ENCODE measurements around the gene SP8. TPM values are rescaled to one million over a fixed set of nuclear protein-coding genes. Genes with fewer than 3 reads are reported as not detected.

Gene SP8
- total RNA-seq, 4 donors from 2014 or later: 0.72 to 24.8 (median 5.5) TPM; not detected in 1

DNA sequence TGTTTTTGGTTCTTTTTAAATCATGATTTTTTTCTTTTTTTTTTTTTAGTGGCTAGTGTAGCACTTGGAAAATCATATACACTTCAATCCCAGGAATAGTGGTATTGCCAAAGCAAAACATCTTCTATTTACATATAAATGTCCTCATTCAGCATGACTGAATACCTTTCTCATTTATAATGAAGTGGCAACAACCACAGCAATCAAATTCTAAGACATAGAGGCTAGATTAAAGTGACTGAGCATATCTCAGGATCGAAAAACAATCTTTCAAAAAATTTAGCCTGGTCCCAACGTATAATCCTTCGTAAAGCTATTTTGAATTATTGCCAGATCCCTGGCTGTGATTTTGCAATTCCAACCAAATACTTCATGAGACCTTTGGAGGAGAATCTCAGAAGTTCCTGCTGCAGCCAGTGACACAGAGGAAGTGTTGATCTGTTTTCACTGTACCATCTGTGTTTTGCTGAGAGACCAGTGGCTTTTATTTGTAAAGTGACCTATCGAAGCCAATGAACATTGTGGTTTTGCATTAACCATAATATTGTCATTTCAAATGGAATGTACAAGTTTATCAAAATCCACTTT, 29.8 kb upstream of the SP8 start:
- no peaks in the 10 kb centered on the region for H3K36me3 ChIP-seq
- TF ChIP-seq, protein P1, sequence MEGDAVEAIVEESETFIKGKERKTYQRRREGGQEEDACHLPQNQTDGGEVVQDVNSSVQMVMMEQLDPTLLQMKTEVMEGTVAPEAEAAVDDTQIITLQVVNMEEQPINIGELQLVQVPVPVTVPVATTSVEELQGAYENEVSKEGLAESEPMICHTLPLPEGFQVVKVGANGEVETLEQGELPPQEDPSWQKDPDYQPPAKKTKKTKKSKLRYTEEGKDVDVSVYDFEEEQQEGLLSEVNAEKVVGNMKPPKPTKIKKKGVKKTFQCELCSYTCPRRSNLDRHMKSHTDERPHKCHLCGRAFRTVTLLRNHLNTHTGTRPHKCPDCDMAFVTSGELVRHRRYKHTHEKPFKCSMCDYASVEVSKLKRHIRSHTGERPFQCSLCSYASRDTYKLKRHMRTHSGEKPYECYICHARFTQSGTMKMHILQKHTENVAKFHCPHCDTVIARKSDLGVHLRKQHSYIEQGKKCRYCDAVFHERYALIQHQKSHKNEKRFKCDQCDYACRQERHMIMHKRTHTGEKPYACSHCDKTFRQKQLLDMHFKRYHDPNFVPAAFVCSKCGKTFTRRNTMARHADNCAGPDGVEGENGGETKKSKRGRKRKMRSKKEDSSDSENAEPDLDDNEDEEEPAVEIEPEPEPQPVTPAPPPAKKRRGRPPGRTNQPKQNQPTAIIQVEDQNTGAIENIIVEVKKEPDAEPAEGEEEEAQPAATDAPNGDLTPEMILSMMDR (IDR thresholded peaks at IDR 0.05): no peak
- TF ChIP-seq EP300 (IDR thresholded peaks at IDR 0.05): no peak
- TF ChIP-seq POLR2AphosphoS5 (IDR thresholded peaks at IDR 0.05): no peak
- TF ChIP-seq POLR2A (IDR thresholded peaks at IDR 0.05): no peak
- 29% methylated on average over 4 of the region's 4 CpGs for WGBS
- no peaks in the 10 kb centered on the region for H3K9me3 ChIP-seq
- no peak overlapping the region for H3K4me3 ChIP-seq
- H3K4me1 ChIP-seq: no peaks in the 10 kb centered on the region
- no peak for DNase-seq (ENCODE audit: low spot score in 2 of 2)
- no peaks in the 10 kb centered on the region for H3K27me3 ChIP-seq
- H3K27ac ChIP-seq: no peak overlapping the region

DNA sequence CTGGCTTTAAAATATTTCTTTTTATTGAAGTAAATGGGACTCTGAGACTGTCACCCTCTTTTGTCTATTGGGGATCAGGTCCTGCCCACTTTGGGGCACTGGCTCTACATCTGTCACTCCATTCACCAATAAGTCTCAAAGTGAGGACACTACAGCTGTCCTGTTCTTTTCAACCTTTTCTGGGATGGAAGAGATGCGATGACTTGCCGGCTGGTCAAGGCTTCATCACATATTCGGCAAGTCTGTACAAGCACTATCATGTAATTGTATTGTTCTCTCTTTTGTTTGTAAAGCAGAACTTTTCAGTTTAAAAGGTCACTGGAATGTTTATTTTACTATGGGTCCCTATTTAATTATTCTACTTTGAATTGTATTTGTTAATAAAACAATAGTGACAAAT, 17.7 kb upstream of the SP8 start:
- DNase-seq (ENCODE audit: low spot score in 2 of 2): no peak
- Histone ChIP-seq H3K27ac (no peak overlapping the region), H3K36me3 (no peaks in the 10 kb centered on the region), H3K27me3 (peaks cover 43% of the 10 kb centered on the region), H3K4me1 (no peaks in the 10 kb centered on the region), H3K9me3 (peaks cover 4% of the 10 kb centered on the region), H3K4me3 (no peak overlapping the region)
- TF ChIP-seq, protein P1 (IDR thresholded peaks at IDR 0.05): no peak
- TF ChIP-seq POLR2A (IDR thresholded peaks at IDR 0.05) (no peak), EP300 (IDR thresholded peaks at IDR 0.05) (no peak), POLR2AphosphoS5 (IDR thresholded peaks at IDR 0.05) (no peak)
- 60% methylated on average over 3 of the region's 3 CpGs for WGBS

DNA sequence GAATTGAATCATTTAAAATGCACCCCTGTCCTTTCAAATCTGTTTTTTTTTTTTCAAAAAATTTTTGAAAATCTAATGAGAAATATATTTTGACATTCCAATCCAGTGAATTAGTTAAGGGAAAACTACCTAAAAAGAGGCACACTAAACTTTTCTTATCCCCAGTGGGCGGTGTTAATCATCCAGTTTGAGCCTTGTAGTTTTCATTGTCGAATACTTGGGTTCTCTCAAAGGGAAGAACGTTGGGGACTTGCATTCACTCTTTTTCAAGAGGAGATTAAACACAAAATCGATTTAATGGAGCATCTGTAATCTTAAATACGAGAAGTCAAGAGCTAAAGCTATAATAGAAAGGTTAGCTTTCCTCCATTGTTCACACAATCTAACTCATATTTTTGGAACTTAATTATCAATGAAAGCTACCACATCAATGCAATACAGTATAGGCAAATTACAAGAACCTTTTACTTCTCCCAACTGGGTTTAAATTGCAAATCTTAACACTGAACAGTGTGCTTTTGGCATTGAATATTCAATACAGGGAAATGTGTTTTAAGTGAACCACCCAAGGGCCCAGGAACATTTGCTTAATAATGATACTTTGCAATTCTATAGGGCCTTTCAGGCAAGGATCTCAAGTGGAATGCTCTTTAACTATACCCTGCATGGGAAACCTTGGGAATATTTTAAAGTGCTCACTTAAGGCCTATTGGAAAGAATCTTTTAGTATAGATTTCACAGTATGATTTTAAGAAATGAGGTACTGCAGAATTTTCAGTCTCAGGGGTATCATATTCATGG, 13.1 kb upstream of the SP8 start:
- peaks cover 66% of the 10 kb centered on the region for H3K27me3 ChIP-seq
- TF ChIP-seq POLR2AphosphoS5 (IDR thresholded peaks at IDR 0.05): no peak
- no peak for TF ChIP-seq POLR2A (IDR thresholded peaks at IDR 0.05)
- TF ChIP-seq, protein P1 (IDR thresholded peaks at IDR 0.05): no peak
- no peaks in the 10 kb centered on the region for H3K36me3 ChIP-seq
- WGBS: 73% methylated on average over 5 of the region's 5 CpGs
- no peak for DNase-seq (ENCODE audit: low spot score in 2 of 2)
- peaks cover 24% of the 10 kb centered on the region for H3K4me1 ChIP-seq
- no peaks in the 10 kb centered on the region for H3K9me3 ChIP-seq
- no peak overlapping the region for H3K4me3 ChIP-seq
- H3K27ac ChIP-seq: no peak overlapping the region

DNA sequence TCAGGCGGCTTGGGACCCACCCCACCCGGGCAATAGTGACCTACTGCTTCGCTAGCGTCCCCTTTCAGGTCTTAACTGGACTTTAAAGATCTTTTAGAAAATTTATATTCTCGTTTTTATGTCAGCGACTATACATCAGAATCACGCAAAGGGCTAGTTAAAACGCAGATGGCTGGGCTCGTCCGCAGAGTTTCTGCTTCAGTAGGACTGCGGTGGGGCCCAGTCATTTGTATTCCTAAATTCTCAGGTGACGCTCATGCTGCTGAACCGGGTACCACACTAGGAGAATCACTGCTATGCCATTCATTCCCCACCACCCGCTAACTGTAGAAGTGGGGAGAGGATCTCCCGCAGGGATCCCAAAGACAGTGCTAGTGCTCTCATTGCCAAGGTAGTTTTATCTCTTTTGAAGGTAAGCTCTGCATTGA, 12.0 kb upstream of the SP8 start:
- WGBS: 14% methylated on average over 15 of the region's 15 CpGs
- Histone ChIP-seq H3K27me3 (peaks cover 75% of the 10 kb centered on the region), H3K9me3 (no peaks in the 10 kb centered on the region), H3K4me3 (peak overlapping the region; percentile 60), H3K4me1 (peaks cover 24% of the 10 kb centered on the region), H3K36me3 (no peaks in the 10 kb centered on the region), H3K27ac (no peak overlapping the region)
- no peak for DNase-seq (ENCODE audit: low spot score in 2 of 2)
- TF ChIP-seq EP300 (IDR thresholded peaks at IDR 0.05) (no peak), POLR2AphosphoS5 (IDR thresholded peaks at IDR 0.05) (no peak), POLR2A (IDR thresholded peaks at IDR 0.05) (no peak)
- TF ChIP-seq, protein P1 (IDR thresholded peaks at IDR 0.05): no peak

DNA sequence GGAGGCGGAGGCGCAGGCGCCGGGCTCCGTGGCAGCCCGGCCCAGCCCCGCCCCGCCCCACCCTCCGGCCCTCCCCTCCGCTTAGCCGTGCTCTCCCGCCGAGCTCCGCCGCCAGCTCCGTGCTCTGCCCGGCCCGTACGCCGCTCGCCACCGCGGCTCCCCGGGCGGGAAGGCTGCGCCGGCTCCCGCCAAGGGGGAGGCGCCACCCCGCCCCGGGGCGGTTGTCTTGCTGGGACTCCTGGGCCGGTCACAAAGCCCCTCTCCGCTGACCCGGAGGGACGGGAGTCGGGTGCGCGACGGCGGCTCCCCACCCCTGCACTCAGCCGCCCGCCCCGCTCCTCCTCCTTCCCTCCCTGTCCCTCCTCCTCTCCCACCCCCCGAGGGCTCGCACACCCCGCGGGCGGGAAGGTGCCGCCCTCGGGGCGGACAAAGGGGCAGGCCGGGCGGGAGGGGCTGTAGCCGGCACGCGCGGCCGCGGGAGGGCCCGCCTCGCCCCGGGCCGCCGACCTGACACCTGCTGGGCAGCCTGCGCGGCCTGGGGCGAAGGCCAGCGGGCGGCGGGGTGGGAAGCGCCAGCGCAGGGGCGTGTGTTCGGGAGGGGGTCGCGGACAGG, 11.5 kb upstream of the SP8 start:
- no peak for TF ChIP-seq POLR2AphosphoS5 (IDR thresholded peaks at IDR 0.05)
- TF ChIP-seq POLR2A (IDR thresholded peaks at IDR 0.05): no peak
- TF ChIP-seq EP300 (IDR thresholded peaks at IDR 0.05): no peak
- TF ChIP-seq, protein P1 (IDR thresholded peaks at IDR 0.05): no peak
- Histone ChIP-seq H3K4me3 (peak overlapping the region; percentile 60), H3K9me3 (no peaks in the 10 kb centered on the region), H3K36me3 (no peaks in the 10 kb centered on the region), H3K27me3 (peaks cover 80% of the 10 kb centered on the region), H3K27ac (no peak overlapping the region), H3K4me1 (peaks cover 24% of the 10 kb centered on the region)
- WGBS: 2% methylated on average over 16 of the region's 77 CpGs
- no peak for DNase-seq (ENCODE audit: low spot score in 2 of 2)

Measured in suprapubic skin (tissue), 4 donors.